Endothelial cell of umbilical vein (primary cell): ENCODE results near the gene RER1.

ENCODE experiments used
- FOS ChIP-seq: IDR thresholded peaks from 2 replicates; pipeline ENCODE4 v1.6.1; 2011; ENCODE audit warnings: mild to moderate bottlenecking, low read length, moderate library complexity, borderline replicate concordance; ENCODE audit not compliant: insufficient read depth
- GATA2 ChIP-seq: IDR thresholded peaks from 2 replicates; pipeline ENCODE4 v1.7.0; 2011; ENCODE audit warnings: low read depth, mild to moderate bottlenecking, moderate library complexity, mixed read lengths, low read length; ENCODE audit not compliant: insufficient read length, insufficient read depth
- POLR2A ChIP-seq: IDR thresholded peaks from 2 replicates; pipeline ENCODE4 v1.6.1; 2012; ENCODE audit warnings: low read depth, mild to moderate bottlenecking, control low read depth, low read length
- POLR2AphosphoS5 ChIP-seq: IDR thresholded peaks from 2 replicates; pipeline ENCODE4 v1.6.1; 2012; ENCODE audit warnings: low read depth, mild to moderate bottlenecking, control low read depth, low read length, moderate library complexity; ENCODE audit not compliant: insufficient read depth
- TF ChIP-seq, protein P1 (sequence below), 2 donors: IDR thresholded peaks; 1 replicate in 1 of 2; 2 replicates in 1 of 2; pipeline ENCODE4 v1.5.1; 2011; ENCODE audit warnings: low read length in 2 of 2, mild to moderate bottlenecking in 2 of 2, moderate library complexity in 2 of 2, control low read depth in 1 of 2, inconsistent platforms in 1 of 2, low read depth in 1 of 2; ENCODE audit not compliant: insufficient read depth in 1 of 2; ENCODE audit errors: extremely low read depth in 1 of 2

DNA sequence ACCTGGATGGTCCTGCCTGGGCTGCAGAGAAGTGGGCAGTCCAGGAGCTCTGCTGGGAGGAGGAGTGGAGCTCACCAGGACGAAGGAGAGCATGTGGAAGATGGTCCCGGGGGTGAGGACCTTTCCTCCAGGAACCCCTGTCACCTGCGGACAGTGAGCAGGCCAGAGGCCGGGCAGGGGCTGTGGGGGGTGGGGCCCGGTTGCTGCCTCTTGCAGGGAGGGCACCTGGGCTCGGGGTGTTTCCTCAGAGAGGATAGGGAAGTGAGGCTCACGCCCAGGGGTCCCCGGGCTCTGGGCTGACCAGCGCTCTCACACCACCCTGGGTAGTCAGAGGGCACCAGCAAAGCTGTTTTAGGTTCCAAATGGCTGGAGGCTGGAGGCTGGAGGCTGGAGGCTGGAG, 43.5 kb downstream of the RER1 start:
- TF ChIP-seq POLR2AphosphoS5 (no peak), POLR2A (no peak), GATA2 (no peak), FOS (no peak)
- TF ChIP-seq, protein P1, sequence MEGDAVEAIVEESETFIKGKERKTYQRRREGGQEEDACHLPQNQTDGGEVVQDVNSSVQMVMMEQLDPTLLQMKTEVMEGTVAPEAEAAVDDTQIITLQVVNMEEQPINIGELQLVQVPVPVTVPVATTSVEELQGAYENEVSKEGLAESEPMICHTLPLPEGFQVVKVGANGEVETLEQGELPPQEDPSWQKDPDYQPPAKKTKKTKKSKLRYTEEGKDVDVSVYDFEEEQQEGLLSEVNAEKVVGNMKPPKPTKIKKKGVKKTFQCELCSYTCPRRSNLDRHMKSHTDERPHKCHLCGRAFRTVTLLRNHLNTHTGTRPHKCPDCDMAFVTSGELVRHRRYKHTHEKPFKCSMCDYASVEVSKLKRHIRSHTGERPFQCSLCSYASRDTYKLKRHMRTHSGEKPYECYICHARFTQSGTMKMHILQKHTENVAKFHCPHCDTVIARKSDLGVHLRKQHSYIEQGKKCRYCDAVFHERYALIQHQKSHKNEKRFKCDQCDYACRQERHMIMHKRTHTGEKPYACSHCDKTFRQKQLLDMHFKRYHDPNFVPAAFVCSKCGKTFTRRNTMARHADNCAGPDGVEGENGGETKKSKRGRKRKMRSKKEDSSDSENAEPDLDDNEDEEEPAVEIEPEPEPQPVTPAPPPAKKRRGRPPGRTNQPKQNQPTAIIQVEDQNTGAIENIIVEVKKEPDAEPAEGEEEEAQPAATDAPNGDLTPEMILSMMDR (IDR thresholded peaks at IDR 0.05; ENCODE audit: extremely low read depth in 1 of 2, insufficient read depth in 1 of 2, low read depth in 1 of 2, low read length in 2 of 2) = no peak
